Stimulated activated CD8-positive, alpha-beta memory T cell treated with anti-CD3 and anti-CD28 coated beads, Interleukin-7, amount 100 ng/mL, for 24 hours (primary cell): ENCODE results near the gene INSIG2.
"Not testable (repeated sequence)": the region's sequence is repeated elsewhere in the genome, so short reads cannot be mapped to it uniquely, and the experiment has no call there.

Experiments
- DNase-seq: peaks from one replicate; pipeline ENCODE4 v3.0.0-alpha.2; 2020; ENCODE audit warnings: low read depth

INSIG2 gene

GRCh38 chr2:118059919-118060478 lies 28.3 kb upstream of the INSIG2 start:
- no peak for DNase-seq

DNA sequence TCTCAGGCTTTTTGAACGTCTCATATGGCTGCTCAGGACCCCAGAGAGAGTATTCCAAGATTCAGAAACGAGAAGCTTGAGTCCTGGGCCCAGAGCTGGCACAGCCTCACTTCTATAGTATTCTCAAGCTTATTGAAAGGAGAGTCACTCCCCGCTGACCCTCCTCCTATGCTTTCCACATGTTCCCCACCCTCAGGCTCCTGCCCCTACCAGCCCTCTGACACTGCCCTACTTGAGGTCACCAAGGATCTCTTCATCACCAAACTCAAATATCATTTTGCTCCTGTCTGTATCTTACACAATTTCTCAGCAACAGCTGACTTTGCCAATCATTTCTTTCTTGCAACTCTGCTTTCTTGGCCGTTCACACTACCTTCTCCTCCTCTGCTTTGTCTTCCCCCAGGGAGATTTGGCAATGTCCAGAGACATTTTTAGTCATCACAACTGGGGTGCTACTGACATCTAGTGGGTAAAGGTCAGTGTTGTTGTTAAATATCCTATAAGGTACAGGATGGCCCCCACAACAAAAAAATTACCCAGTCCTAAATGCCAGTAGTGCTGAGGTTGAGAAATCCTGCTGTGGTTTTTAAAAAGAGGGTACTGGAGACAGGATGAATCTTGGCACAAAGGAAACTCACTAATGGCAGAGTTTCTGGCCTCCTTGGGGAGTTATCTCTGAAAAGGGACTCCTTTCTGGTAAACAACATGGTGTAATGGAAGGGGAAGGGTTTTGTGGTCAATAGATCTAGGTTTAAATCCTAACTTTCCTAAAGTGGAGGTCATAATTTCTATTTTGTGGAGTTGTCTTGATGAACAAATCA lies 26.9 kb upstream of the INSIG2 start:
- no peak for DNase-seq

DNA sequence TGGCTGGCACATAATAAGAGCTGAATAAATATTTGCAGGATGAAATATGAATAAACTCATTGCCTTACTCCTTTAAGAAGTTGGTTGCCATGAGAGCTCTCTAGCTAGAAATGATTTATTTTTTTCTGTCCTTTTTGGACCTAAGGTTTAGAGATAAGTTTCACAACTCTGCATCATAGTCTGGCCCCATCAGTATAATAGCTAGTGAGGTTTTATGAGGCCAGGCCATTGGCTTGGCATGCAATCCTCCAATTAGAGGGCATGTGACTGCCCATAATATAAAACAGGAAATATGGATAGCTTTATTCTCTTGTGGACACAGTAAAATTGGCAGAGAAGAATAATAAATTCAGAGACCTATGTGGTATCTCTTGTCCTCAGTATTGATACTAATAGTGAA lies 26.2 kb upstream of the INSIG2 start:
- DNase-seq, result no peak

GRCh38 chr2:118062669-118063068 lies 25.6 kb upstream of the INSIG2 start:
- no peak for DNase-seq

DNA sequence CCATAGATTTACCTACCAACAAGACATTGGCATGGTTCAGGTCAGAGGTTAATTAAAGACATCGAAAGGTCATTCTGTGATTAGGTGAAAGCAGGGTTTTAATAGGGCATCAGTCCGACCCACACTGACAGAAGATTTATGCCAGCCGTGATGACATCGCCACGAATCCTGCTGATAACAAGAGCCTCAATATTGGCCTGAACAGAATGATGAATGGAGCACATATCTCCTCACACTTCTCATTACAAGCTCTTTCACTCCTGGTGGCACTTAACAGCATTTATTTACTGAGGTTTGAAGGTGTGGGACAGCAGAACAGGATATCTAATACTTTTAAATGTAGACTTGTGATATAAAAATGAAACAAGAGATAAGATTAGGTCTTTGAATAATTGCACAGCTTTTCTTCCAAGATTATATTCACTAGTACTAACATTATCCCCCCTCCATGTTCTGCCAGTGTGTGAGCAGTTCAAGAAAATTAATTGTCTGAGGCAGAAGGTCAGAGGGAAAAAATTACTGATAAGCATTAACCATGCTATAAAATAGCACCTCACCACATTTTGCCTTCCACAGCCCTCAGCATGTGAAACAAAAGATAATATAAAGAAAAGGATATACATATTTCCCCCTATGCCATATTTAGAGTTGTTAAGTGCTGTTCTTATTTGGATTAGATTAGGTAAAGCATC lies 23.1 kb upstream of the INSIG2 start:
- no peak for DNase-seq

DNA sequence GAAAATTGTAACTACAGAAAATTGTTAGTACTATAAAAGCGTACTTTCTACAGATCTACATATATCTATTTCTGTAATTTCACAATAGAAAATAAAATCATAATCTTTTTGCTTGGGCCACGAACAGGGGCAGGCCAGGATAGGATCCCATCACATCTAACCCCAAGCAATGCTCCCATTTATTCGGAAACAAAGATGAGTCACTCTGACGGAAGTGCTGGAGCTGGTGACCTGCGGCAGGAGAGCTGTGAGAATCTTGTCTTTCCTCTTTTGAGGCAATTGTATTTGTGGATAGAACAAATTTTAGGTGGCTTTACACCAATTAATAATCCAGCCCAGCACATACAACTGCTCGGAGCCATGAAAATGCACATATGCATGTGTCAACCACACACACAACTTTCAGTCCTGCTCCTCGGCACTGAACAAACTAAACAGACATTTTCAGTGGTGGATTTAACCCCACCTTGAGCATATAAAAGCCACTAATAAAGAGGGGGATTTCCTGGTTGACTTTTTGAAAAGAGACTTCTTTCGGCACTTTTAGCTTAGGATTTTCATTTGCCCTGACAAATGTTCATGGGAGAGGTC lies 22.3 kb upstream of the INSIG2 start:
- no peak for DNase-seq

GRCh38 chr2:118077636-118078247 lies 10.5 kb upstream of the INSIG2 start:
- no peak for DNase-seq

DNA sequence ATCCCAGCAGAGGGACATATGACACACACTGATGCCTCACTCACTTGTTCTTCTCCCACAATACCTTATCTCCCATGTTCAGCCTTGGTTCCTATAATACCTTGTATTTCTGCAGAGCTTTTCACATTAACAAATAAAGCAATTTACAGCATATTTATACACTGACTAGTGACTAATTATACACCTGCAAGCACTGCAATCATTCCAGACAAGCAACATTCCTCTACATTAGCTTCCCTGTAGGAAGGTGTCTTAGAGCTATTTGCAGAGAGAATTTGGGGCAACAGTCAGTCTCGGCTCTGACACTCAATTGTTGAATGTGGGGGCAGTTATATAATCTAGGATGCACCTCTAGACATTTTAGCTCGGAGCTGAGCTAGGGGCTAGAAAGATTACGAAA lies 9.5 kb upstream of the INSIG2 start:
- DNase-seq, result no peak

DNA sequence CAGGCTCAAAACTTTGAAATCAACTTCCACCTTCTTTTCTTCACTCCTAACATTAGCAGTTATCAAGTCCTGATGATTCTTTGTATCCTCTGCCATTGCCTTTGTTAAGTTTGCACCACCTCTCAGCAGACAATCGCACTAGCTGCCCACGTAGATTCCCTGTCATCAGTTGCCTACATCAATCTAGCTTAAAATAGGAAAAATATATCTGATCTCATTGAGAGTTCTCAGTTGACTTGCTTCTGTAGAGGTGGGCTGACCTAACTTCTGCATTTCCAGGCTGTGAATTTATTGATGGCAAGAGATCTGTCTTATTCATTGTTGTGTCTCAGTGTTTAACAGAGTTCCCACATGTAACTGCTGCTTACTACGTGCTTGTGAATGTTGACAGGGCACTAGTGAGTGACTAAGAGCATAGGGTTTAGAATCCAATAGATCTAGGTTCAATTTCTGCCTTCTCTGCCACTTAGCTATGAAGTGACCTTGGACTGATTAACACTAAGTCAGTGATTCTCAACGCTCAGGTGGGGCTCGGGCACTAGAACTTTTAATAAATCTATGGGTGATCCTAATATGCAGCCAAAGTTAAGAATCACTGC lies 3.7 kb upstream of the INSIG2 start:
- no peak for DNase-seq

- no peak for DNase-seq
These were observed 2.9 kb upstream of the INSIG2 start for GRCh38 chr2:118085173-118086023.

DNA sequence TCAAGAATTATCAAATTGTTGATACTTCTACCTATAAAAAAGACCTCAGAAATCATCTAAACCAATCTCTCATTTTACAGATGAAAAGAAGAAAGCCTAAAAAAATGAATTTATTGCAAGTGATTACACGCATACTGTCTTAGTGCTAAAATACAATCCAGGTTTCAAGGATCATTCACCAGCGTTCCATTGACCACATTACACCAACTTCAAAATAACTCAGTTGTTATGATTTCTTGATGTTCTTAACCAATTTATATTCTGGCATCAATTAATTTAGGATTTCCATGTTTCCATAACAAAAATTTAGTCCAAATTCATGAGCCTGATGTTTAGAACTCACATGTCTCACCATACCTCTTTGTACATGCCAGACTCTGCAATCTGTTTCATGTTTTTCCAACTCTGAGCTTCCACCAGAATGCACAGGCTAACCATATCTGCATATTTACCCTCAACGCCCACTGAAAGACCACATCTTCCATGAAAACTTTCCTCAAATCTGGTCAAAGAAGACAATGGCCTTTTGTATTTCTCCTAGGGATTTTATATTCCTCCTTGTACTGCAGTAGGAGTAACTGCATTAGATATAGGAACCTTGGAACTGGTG lies 2.1 kb upstream of the INSIG2 start:
- DNase-seq, result no peak

- no peak for DNase-seq
These were observed 999 bp downstream of the INSIG2 start for GRCh38 chr2:118089139-118089800.

DNA sequence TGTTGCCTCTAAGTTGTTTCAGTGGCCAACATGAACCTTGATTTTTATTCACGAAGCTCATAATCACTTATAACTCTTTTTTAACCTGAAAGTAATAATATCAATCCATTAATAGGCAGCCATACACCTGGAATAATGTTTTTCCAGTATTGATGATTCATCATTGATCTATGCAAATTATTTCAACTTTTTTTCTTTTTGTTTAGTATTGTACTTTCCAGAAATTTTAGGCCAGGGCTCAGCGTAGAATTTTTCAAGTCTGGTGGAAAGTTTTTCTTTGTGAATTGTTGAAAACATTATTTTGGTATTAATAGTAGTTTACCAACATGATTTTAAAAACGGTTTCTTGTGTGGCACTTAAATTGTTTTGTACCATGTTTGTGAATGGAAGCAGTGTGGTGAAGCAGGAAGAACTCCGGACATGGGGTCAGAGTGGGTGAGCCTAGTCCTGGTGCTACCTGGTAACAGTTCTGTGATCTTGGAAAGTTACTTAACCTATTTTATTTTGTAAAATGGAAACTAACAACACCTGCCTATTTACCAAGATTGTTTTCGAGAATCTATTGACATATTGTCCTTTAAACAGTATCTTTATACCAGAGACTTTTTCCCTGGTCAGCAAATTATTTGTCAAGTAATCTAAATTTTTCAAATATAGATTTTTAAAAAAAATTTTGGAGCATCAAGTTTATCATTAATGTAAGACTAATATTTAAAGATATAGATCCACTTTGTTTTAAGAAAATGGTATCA lies 2.3 kb downstream of the INSIG2 start:
- DNase-seq, result no peak

- DNase-seq, result no peak
These were observed 2.8 kb downstream of the INSIG2 start for GRCh38 chr2:118091140-118091478.

DNA sequence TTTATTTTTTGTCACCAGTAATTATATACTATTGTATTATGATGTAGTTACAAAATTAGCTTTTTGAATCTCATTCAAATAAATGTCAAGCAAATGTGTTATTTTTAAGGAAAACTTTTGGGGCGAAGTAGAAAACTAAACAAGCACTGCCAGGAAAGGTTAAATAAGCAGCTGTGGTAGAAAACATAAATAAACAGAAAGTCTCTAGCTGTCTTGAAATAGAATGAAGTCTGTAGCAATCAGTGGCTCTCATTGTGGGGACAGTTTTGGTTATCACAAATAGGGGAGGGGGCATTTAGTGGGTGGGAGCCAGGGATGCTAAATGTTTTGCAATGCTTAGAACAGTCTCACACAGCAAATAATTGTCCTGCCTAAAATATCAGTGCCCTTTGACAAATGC lies 3.4 kb downstream of the INSIG2 start:
- no peak for DNase-seq

DNA sequence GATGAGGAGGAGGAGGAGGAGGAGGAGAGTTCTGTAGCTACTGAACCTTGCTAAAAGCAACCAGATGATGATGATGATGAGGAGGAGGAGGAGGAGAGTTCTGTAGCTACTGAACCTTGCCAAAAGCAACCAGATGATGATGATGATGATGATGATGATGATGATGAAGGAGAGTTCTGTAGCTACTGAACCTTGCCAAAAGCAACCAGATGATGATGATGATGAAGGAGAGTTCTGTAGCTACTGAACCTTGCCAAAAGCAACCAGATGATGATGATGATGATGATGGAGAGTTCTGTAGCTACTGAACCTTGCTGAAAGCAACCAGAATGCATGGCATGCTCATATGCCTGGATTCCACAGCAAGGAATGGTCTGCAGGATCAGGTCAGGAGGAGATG lies 5.8 kb downstream of the INSIG2 start:
- not testable (repeated sequence) for DNase-seq

DNA sequence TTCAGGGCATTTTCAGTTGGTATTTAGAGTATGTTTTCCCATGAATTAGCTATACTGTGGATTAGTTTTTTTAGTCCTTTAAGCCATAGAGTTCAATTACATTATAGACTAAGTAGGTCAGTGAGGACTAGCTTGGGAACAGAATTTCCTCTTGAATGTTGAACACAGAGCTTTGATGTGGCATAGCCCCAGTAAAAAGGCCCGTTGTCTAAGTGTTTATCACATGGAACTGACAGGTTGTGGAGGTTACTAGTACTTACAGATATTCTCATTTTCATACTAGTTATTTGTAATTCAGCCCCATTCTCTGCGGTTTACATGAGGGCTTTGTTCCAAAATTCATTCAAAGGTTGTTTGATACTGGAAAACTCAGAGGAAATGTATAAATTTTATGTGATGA lies 6.2 kb downstream of the INSIG2 start:
- DNase-seq, result no peak

GRCh38 chr2:118095610-118096009 lies 7.3 kb downstream of the INSIG2 start:
- no peak for DNase-seq

DNA sequence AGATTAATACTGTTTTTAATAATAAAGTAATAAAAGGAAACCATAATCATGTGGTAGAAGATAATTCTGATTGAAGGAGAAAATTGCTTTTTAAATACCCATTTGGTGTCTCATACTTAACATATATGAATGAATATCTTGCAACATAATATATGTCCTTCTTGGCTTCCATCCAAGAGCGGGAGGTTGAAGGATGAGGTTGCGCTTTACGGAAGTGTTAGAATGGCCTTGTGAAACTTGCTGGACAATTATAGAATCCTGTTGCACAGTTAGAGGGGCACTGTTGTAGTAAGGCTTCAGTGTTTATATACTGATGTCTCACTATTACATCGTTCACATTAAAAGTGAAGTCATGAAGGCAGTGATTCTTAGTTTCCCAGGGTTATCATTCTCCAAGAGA lies 9.4 kb downstream of the INSIG2 start:
- no peak for DNase-seq
